ENCODE results near the gene AFF3. TPM values are rescaled to one million over a fixed set of nuclear protein-coding genes. Genes with fewer than 3 reads are reported as not detected.
"Not testable (repeated sequence)": the region's sequence is repeated elsewhere in the genome, so short reads cannot be mapped to it uniquely, and the experiment has no call there.

The AFF3 gene
- total RNA-seq, 1 experiment from 2014 or later, result 3.0 TPM

GRCh38 chr2:99971326-99971900, 171.0 kb downstream of the AFF3 start:
- DNase-seq (ENCODE audit: low read depth), result peak; percentile 55

GRCh38 chr2:99970292-99970868, 172.0 kb downstream of the AFF3 start:
- no peak for DNase-seq (ENCODE audit: low read depth)

GRCh38 chr2:99961196-99961913, 181.0 kb downstream of the AFF3 start:
- no peak for DNase-seq (ENCODE audit: low read depth)

GRCh38 chr2:99960790-99961189, 181.6 kb downstream of the AFF3 start:
- no peak for DNase-seq (ENCODE audit: low read depth)

DNA sequence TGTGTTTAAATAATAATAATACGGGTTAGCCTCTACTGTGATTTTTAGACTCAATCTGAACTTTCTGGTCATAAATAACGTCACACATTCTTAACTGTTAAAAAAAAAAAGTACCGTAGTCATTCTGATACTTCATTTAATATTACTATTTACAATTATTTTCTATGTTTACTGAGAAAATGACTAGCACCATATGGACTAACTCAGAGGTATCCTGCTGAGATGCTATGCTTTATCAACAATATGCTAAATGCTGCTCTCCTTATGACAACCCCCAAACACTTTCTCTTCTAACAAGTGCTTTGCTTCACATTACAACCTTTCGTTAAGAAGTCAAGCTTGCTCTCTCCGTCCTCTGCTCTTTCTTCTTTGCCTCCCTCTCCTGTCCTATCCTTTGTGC, 182.1 kb downstream of the AFF3 start:
- no peak for DNase-seq (ENCODE audit: low read depth)

- no peak for DNase-seq (ENCODE audit: low read depth)
Measured at GRCh38 chr2:99959261-99960014, 183.0 kb downstream of the AFF3 start.

GRCh38 chr2:99957332-99958133, 184.9 kb downstream of the AFF3 start:
- peak; percentile 58 for DNase-seq (ENCODE audit: low read depth)

- no peak for DNase-seq (ENCODE audit: low read depth)
Measured at GRCh38 chr2:99956232-99957030, 186.0 kb downstream of the AFF3 start.

DNA sequence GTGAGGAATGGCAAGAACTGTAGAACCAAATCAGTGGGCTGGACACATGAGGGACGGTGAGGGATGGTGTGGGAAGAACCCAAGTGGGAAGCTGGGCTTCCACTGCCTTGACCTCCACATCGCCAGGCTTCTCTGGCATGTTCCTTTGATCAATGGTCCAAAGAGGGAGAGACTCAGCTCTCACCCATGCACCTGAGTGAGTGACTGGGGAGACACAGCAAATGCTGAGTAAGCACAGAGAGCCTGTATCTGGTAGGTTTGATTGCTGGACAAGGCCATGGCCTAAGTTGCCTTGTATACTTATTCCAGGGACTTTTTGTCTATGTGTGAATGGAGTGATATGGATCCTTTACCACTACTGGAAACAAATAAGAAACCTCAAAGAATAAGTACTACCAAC, 188.6 kb downstream of the AFF3 start:
- DNase-seq (ENCODE audit: low read depth), result no peak

DNA sequence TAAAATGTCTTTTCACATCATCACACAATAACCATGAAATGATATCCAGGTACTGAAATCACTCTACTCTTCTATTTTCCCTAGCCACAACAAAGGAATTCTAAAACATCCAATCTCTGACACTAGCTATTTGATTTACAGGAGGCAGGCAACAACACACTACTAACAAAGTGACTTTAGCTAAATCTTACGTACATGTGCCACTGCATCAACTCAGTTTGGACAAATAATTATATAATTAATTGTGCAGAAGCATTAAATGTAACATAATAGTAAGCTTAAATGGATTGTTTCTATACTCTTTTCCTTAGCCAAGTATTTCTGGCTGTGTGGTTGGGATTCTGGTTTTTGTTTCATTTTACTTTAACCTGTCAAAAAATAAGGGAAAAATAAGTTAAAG, 192.4 kb downstream of the AFF3 start:
- DNase-seq (ENCODE audit: low read depth), result no peak

DNA sequence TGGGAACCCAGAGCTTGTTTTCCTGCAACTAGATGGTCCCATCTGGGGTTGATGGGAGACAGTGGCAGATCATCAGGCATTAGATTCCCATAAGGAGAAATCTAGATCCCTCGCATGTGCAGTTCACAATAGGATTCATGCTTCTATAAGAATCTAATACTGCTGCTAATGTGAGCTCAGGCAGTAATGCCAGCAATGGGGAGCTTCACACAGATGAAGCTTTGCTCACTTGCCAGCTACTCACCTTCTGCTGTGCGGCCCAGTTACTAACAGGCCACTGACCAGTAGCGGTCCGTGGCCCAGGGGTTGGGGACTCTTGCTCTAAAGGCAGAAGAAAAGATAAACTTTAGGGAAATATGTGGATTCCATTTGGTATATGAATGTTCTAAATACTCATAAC, 192.9 kb downstream of the AFF3 start:
- no peak for DNase-seq (ENCODE audit: low read depth)

DNA sequence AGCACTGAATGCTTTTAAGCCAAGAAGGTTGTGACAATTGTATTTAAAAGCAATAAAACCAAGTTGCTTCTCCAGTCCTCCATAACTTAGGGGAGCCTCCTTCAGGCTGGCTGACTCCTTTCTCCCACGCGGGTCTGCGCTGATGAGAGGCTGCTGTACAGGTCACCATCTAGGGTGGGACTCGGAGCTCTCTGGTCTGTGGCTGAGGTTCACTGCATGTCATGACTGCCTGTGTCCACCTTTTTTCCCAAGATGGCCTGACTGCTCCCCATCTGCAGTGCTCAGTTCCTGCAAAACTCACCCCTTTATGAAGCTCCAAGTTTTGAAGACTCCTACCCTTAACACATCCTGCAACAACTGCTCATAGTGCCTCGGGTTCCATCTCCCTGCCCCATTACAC, 194.4 kb downstream of the AFF3 start:
- DNase-seq (ENCODE audit: low read depth), result no peak

DNA sequence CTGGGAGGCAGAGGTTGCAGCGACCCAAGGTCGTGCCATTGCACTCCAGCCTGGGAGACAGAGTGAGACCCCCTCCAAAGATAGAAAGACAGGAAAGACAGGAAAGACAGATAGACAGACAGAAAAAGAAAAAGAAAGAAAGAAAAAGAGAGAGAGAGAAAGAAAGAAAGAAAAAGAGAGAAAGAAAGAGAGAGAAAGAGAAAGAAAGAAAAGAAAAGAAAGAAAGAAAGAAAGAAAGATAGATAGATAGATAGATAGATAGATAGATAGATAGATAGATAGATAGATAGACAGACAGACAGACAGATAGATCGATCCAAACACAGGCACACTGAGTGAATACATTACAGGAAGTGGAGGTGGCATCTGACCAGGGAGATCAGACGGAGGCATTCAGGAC, 195.0 kb downstream of the AFF3 start:
- not testable (repeated sequence) for DNase-seq (ENCODE audit: low read depth)

- no peak for DNase-seq (ENCODE audit: low read depth)
Measured at GRCh38 chr2:99944019-99944418, 198.4 kb downstream of the AFF3 start.

DNA sequence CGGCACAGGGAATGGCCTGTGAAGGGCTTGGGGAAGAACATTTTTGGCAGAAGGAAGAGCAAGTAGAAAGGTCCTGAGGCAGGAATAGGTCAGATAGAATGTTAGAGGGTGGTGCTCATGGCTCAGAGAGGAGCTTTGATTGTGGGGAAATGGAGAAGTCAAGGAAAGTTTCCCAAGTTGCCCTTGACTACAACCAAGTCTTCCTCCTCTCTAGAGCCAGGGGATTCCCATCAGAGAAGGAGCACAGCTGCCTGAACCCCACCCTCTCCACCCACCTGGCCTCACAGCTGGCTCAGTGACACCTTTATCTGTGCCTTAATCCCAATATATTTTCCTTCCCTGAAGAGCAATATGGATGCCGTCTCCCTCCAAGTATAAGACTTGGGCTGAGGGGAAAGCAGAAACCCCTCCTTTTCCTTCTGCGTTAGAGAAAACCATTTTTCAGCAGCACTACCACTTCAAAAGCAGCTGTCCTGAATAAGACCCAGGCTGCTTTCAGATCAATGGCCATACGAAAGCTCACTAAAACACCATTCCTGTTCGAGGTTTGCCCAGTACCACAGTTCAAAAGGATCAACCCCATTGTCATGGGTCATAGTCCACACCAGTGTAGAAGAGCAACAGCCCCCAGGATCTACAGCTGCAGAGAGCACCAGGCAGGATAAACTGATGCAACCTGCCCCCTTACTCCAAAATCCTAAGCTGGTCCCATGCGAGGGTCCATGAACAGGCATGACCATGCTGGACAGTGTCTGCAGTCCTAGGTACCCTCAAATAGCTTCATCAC, 199.6 kb downstream of the AFF3 start:
- no peak for DNase-seq (ENCODE audit: low read depth)

DNA sequence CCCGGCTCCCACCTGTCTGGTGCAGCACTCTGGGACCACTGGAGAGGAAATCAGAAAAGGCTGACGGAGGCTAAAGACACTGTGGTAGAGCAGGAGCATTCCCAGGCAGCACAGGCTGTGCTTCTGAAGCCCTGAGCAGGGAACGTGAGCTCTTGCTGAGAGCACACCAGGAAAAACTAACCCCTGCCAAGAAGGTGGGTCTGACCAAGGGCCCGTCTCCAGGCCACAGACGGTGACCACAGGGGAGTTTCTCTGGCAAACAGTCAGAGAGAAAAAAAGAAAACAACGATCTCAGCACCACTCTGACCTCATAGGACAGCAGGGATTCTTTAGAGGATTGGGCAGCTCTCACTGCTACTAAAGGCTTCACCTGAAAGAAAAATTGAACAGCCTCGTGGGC, 201.4 kb downstream of the AFF3 start:
- DNase-seq (ENCODE audit: low read depth), result peak; percentile 87

GRCh38 chr2:99939135-99939534, 203.3 kb downstream of the AFF3 start:
- no peak for DNase-seq (ENCODE audit: low read depth)

- no peak for DNase-seq (ENCODE audit: low read depth)
Measured at GRCh38 chr2:99938250-99938649, 204.1 kb downstream of the AFF3 start.

DNA sequence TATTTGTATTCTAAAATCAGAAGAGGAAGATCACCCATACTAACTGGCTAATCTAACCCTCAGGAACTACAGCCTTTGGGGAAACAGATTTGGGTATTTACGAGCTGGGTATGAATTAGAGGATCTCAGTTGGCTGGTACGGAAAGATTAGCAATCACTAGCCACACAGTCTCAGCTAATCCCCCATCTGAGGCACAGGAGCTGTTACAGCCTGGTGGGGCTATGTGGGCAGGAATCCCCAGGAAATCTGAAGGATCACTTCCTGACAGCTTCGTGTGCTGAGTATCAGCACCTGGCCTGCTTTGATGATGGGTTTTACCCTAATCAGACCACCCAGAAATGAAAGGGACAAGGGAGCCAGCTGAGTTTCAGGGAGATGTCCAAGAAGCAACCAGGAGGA, 206.3 kb downstream of the AFF3 start:
- no peak for DNase-seq (ENCODE audit: low read depth)

DNA sequence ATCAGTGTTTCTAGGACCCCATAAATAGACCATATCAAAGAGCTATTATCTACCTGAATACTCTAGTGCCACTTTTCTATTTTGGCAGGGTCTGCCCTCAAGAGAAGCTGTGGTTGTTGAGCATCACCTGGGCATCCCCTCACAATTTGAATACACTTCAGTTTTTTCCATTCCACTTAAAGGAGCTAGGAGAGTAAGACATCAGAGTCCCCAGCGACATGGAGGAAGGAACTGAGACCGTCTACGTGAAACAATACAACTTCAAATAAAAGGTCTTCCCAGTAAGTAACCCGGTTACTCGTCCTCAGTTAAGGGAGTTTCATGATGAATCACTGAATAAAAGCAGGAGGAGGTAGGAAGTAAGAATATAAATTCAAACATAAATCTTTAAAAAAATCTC, 206.7 kb downstream of the AFF3 start:
- DNase-seq (ENCODE audit: low read depth), result no peak
